Erythroblast (primary cell): ENCODE data around the gene MOV10.

Experiments used
- GATA1 ChIP-seq: IDR thresholded peaks from 2 replicates; pipeline ENCODE4 v1.6.1; 2011; ENCODE audit warnings: low read depth, mild to moderate bottlenecking, control low read depth, low read length, moderate library complexity
- POLR2A ChIP-seq: IDR thresholded peaks from 2 replicates; pipeline ENCODE4 v1.6.1; 2011; ENCODE audit warnings: mild to moderate bottlenecking, low read length

- TF ChIP-seq POLR2A (no peak), GATA1 (no peak)
These were observed 3.0 kb downstream of the MOV10 start for GRCh38 chr1:112677501-112677900.
